Thoracic aorta (tissue), 2 donors: Measurements from ENCODE around the gene FKBP3. TPM values are rescaled to one million over a fixed set of nuclear protein-coding genes. Genes with fewer than 3 reads are reported as not detected.
"Not testable (repeated sequence)": the region's sequence is repeated elsewhere in the genome, so short reads cannot be mapped to it uniquely, and the experiment has no call there.

Experiments
- ATAC-seq: fragments of 150-250 bp; one replicate; pipeline ENCODE4 v1.8.0; 2017; ENCODE audit warnings: low read depth; ENCODE audit not compliant: insufficient number of reproducible peaks, low FRiP score
- DNase-seq: peaks from one replicate; pipeline ENCODE4 v3.0.0-alpha.2; 2020; ENCODE audit warnings: low spot score
- H3K27ac ChIP-seq, 2 donors: fragments of 200-600 bp; sonication (generic); 1 replicate in 1 of 2; 2 replicates in 1 of 2; pipeline ENCODE4 v1.5.1; 2016; ENCODE audit warnings: mild to moderate bottlenecking in 2 of 2, moderate library complexity in 2 of 2
- H3K27me3 ChIP-seq: fragments of 200-600 bp; sonication (generic); replicated peaks from 2 replicates; pipeline ENCODE4 v1.6.0; 2016; ENCODE audit warnings: mild to moderate bottlenecking; ENCODE audit not compliant: insufficient read depth
- H3K36me3 ChIP-seq: fragments of 200-600 bp; sonication (generic); one replicate; pipeline ENCODE4 v1.5.1; 2016
- H3K4me1 ChIP-seq, 2 donors: fragments of 200-600 bp; sonication (generic); 1 replicate in 1 of 2; 2 replicates in 1 of 2; pipeline versions ENCODE4 v1.5.1 to v1.6.0; 2016; ENCODE audit warnings: low read depth in 2 of 2, mild to moderate bottlenecking in 1 of 2; ENCODE audit not compliant: control insufficient read depth in 1 of 2
- H3K4me3 ChIP-seq: fragments of 200-600 bp; sonication (generic); 2 replicates; pipeline ENCODE4 v1.5.1; 2016; ENCODE audit warnings: mild to moderate bottlenecking
- H3K9me3 ChIP-seq: fragments of 200-600 bp; sonication (generic); 2 replicates; pipeline ENCODE4 v1.5.1; 2016
- CTCF ChIP-seq: fragments of 200-600 bp; sonication (generic); IDR thresholded peaks from one replicate; pipeline ENCODE4 v1.5.1; 2019; ENCODE audit warnings: antibody characterized with exemption
- total RNA-seq, 2 donors: library from RNA; depleted of rRNA; stranded (reverse); fragments of >200 nt; gene quantifications; one replicate each; pipeline versions ENCODE4 v1.1.0 to v1.2.3, GENCODE V29; 2016

Gene FKBP3
- total RNA-seq, 2 donors from 2014 or later, result 24.2 to 38.2 TPM

DNA sequence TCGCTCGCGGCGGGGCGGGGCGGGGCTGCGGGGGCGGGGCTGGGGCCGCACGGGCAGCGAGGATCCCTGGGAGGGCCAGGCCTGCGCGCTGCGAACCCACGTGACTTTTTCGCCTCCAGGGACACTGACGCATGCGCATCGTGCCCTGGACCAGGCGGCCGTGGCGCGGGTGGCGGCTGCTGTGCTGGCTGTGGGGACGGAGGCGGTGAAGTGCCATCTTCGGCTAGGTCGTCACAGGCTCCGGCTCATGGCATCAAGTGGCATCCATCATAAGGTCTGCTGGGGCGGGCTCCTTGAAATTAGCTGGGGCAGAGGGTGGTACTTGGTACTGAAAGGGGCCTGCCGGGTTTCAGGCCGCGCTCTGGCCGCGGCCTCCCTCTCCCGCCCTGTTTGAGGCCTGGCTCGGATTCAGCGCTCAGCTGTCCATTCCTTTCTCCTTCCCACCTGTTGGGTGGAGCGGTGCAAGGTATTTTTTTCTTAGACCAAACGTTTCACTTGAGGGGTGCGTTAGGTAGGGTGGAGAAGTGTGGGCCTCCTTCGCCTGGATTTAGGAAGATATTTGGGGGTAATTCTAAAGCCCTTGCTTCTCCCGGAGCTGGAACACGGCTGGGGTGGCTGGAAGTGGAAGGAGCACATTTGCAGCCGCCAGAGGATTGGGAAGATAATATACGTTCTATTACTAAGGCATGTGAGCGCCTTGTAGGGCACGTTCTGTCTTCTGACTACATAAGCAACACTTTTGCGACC lies 50.1 kb downstream of the FKBP3 start, which contains the start of gene PRPF39:
Gene PRPF39, plus strand, starts transcription at position 141 of the 747 bp plus-strand sequence. CDS start 11,124 bp downstream, outside the sequence.
- Histone ChIP-seq H3K4me3 (peak within 1 kb of the TSS; percentile 91), H3K36me3 (no peaks in the 10 kb centered on the region), H3K4me1 (peaks cover 12 to 36% of the 10 kb centered on the region in 2 donors), H3K27ac (peak within 1 kb of the TSS; percentile 71 to 75), H3K27me3 (no peaks in the 10 kb centered on the region), H3K9me3 (no peaks in the 10 kb centered on the region)
- no peak for TF ChIP-seq CTCF
- DNase-seq (peak; percentile 73), ATAC-seq (peak; percentile 95)

DNA sequence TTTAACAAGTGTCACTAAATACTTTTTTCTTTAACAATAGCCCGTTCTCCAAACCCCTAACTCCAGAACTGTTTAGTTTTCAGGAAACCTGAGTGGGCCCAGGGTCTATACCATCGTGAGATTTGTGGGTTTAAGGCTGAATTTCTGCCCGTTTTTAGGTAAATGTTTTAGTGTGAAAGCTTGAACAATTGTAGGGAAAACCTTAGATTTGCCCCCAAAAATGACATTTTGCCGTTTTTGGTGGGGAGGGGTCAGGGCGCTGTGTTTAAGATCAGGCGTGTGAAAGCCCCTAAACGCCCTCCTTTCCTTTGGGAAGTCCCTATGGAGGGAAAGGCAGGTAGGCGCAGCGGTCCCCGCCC lies 50.7 kb downstream of the FKBP3 start:
- ATAC-seq, result peak; percentile 30

GRCh38 chr14:45082420-45082819 lies 51.9 kb downstream of the FKBP3 start:
- H3K9me3 ChIP-seq, result no peaks in the 10 kb centered on the region
- peaks cover 12 to 35% of the 10 kb centered on the region in 2 donors for H3K4me1 ChIP-seq
- DNase-seq (no peak), ATAC-seq (no peak)
- no peak overlapping the region for H3K27ac ChIP-seq
- no peak for TF ChIP-seq CTCF
- no peaks in the 10 kb centered on the region for H3K27me3 ChIP-seq
- H3K36me3 ChIP-seq, result no peaks in the 10 kb centered on the region
- no peak overlapping the region for H3K4me3 ChIP-seq

More for the DNA sequence above, 50.7 kb downstream of the FKBP3 start:
- peak overlapping the region; percentile 57 to 75 for H3K27ac ChIP-seq
- H3K4me1 ChIP-seq, result peaks cover 12 to 36% of the 10 kb centered on the region in 2 donors
- no peaks in the 10 kb centered on the region for H3K9me3 ChIP-seq
- H3K36me3 ChIP-seq, result no peaks in the 10 kb centered on the region
- no peak for TF ChIP-seq CTCF
- no peaks in the 10 kb centered on the region for H3K27me3 ChIP-seq
- DNase-seq, result no peak
- H3K4me3 ChIP-seq, result peak overlapping the region; percentile 91

GRCh38 chr14:45081096-45081495 lies 53.2 kb downstream of the FKBP3 start:
- H3K36me3 ChIP-seq, H3K27ac ChIP-seq, H3K9me3 ChIP-seq, ATAC-seq, DNase-seq, H3K27me3 ChIP-seq, H3K4me3 ChIP-seq: not testable (repeated sequence)
- peaks cover 7 to 22% of the 10 kb centered on the region in 2 donors for H3K4me1 ChIP-seq

GRCh38 chr14:45080416-45080968 lies 53.8 kb downstream of the FKBP3 start:
- not testable (repeated sequence) for DNase-seq, H3K36me3 ChIP-seq, H3K9me3 ChIP-seq, H3K27ac ChIP-seq, H3K4me3 ChIP-seq, H3K27me3 ChIP-seq, ATAC-seq
- peaks cover 5 to 16% of the 10 kb centered on the region in 2 donors for H3K4me1 ChIP-seq

DNA sequence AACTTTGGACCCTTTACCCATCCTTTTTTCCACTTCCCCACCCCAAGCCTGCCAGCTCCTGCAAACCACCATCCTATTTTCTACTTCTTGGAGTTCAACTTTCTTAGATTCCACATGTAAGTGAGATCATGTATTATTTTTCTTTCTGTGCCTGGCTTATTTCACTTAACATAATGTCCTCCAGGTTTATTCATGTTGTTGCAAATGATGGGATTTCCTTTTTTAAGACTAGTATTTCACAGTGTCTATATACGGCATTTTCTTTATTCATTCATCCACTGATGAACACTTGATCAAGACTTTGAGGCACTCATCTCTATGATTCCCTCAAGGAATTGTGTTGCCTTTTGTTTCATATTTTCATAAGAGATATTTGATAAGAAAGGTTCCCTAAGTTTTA lies 56.0 kb downstream of the FKBP3 start:
- TF ChIP-seq CTCF, result no peak
- peaks cover 0 to 2% of the 10 kb centered on the region in 2 donors for H3K4me1 ChIP-seq
- H3K4me3 ChIP-seq, result no peak overlapping the region
- DNase-seq (no peak), ATAC-seq (no peak)
- no peaks in the 10 kb centered on the region for H3K27me3 ChIP-seq
- no peaks in the 10 kb centered on the region for H3K9me3 ChIP-seq
- no peak overlapping the region for H3K27ac ChIP-seq
- no peaks in the 10 kb centered on the region for H3K36me3 ChIP-seq
